RWPE2 (cell line): ENCODE results near the gene CDCA5.

ENCODE experiments used
- ATAC-seq: fragments of 200-7000 bp; cut with Tn5 transposase; 3 replicates; pipeline ENCODE4 v1.9.1; 2021; ENCODE audit warnings: low read depth
- DNase-seq: peaks from one replicate; pipeline ENCODE4 v3.0.0-alpha.2; 2020; ENCODE audit warnings: low spot score
- H3K27ac ChIP-seq: fragments of 450-650 bp; 2 replicates; pipeline ENCODE4 v1.5.1; 2017; ENCODE audit warnings: mild to moderate bottlenecking; ENCODE audit not compliant: poor library complexity, severe bottlenecking
- H3K27me3 ChIP-seq: fragments of 250-450 bp; sonication (Bioruptor Pico); 2 replicates; pipeline ENCODE4 v1.5.1; 2021; ENCODE audit warnings: mild to moderate bottlenecking, moderate library complexity; ENCODE audit not compliant: insufficient read depth, poor library complexity, severe bottlenecking
- H3K36me3 ChIP-seq: fragments of 250-450 bp; sonication (Bioruptor Pico); 2 replicates; pipeline ENCODE4 v1.5.1; 2020; ENCODE audit warnings: low read depth, mild to moderate bottlenecking, moderate library complexity
- H3K4me1 ChIP-seq: fragments of 250-450 bp; sonication (Bioruptor Pico); 2 replicates; pipeline ENCODE4 v1.5.1; 2021; ENCODE audit warnings: mild to moderate bottlenecking, moderate library complexity; ENCODE audit not compliant: insufficient read depth, poor library complexity, severe bottlenecking
- H3K4me3 ChIP-seq: fragments of 250-450 bp; sonication (Bioruptor Pico); 2 replicates; pipeline ENCODE4 v1.5.1; 2021; ENCODE audit warnings: mild to moderate bottlenecking, moderate library complexity; ENCODE audit not compliant: severe bottlenecking
- H3K9me3 ChIP-seq: fragments of 250-450 bp; sonication (Bioruptor Pico); 2 replicates; pipeline ENCODE4 v1.5.1; 2021; ENCODE audit warnings: mild to moderate bottlenecking, moderate library complexity; ENCODE audit not compliant: severe bottlenecking
- TF ChIP-seq, protein P1 (sequence below): fragments of 450-650 bp; IDR thresholded peaks from one replicate; pipeline ENCODE4 v1.5.1; 2017; ENCODE audit warnings: mild to moderate bottlenecking, moderate library complexity; ENCODE audit not compliant: poor library complexity, severe bottlenecking

Gene CDCA5, protein sequence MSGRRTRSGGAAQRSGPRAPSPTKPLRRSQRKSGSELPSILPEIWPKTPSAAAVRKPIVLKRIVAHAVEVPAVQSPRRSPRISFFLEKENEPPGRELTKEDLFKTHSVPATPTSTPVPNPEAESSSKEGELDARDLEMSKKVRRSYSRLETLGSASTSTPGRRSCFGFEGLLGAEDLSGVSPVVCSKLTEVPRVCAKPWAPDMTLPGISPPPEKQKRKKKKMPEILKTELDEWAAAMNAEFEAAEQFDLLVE

GRCh38 chr11:65083834-65084597 is at the start of gene CDCA5, which contains the start of gene ZFPL1:
Gene CDCA5, minus strand, starts transcription at chr11:65084040. Its CDS starts 62 bp downstream, at chr11:65083978.
Gene ZFPL1, plus strand, starts transcription at chr11:65084222. Its CDS starts 477 bp downstream, at chr11:65084699.
- H3K27me3 ChIP-seq, result no peaks in the 10 kb centered on the region
- peaks cover 13% of the 10 kb centered on the region for H3K4me1 ChIP-seq
- H3K9me3 ChIP-seq, result no peaks in the 10 kb centered on the region
- peak within 1 kb of the TSS; percentile 65 for H3K27ac ChIP-seq
- DNase-seq, result peak; percentile 91
- peak within 1 kb of the TSS; percentile 78 for H3K4me3 ChIP-seq
- H3K36me3 ChIP-seq, result peaks cover 63% of the 10 kb centered on the region
- TF ChIP-seq, protein P1, sequence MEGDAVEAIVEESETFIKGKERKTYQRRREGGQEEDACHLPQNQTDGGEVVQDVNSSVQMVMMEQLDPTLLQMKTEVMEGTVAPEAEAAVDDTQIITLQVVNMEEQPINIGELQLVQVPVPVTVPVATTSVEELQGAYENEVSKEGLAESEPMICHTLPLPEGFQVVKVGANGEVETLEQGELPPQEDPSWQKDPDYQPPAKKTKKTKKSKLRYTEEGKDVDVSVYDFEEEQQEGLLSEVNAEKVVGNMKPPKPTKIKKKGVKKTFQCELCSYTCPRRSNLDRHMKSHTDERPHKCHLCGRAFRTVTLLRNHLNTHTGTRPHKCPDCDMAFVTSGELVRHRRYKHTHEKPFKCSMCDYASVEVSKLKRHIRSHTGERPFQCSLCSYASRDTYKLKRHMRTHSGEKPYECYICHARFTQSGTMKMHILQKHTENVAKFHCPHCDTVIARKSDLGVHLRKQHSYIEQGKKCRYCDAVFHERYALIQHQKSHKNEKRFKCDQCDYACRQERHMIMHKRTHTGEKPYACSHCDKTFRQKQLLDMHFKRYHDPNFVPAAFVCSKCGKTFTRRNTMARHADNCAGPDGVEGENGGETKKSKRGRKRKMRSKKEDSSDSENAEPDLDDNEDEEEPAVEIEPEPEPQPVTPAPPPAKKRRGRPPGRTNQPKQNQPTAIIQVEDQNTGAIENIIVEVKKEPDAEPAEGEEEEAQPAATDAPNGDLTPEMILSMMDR, result no peak
- peak; percentile 82 for ATAC-seq

GRCh38 chr11:65132988-65133700 is 49.3 kb upstream of the CDCA5 start:
- peak; percentile 86 for DNase-seq
- TF ChIP-seq, protein P1, result no peak
- peaks cover 3% of the 10 kb centered on the region for H3K4me1 ChIP-seq
- H3K4me3 ChIP-seq, result peak overlapping the region; percentile 69
- H3K27me3 ChIP-seq, result no peaks in the 10 kb centered on the region
- peak; percentile 44 for ATAC-seq
- peak overlapping the region; percentile 88 for H3K27ac ChIP-seq
- peaks cover 46% of the 10 kb centered on the region for H3K36me3 ChIP-seq
- no peaks in the 10 kb centered on the region for H3K9me3 ChIP-seq

DNA sequence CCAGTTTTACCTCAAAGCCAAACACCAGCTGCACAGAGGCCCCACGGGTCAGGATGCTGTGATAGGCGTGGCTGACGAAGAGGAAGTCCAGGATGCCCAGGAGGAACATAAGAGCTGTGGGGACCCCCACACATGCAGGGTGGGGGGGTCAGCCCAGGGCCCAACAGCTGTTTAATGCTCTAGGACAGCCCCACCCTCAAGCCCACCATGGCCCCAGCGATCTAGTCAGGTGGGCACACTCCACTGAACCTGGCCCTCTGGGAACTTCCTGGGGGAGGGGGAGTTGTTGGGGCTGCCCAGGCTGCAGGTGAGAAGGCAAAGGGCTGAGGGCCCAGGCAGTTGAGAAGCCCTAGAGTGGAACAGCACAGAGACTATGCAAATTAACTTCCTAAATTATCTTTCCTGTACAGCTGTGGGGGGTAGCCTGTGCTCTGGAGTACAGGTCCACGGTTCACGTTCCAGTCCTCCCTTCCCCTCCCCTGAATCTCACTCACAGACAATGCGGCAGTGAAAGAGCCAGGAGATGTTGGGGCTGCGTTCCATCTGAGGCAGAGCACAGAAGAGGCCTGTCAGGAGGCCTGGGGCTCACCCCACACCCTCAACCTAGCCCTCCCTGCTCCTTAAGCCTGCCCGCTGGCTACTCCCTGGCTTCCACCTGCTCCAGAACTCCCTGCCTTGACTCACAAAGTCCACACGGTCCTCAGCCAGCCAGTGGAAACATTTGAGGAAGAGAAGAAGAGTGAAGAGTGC is 48.6 kb upstream of the CDCA5 start:
- H3K27me3 ChIP-seq, result no peaks in the 10 kb centered on the region
- H3K4me1 ChIP-seq, result peaks cover 3% of the 10 kb centered on the region
- no peak overlapping the region for H3K27ac ChIP-seq
- H3K4me3 ChIP-seq, result no peak overlapping the region
- peaks cover 50% of the 10 kb centered on the region for H3K36me3 ChIP-seq
- no peaks in the 10 kb centered on the region for H3K9me3 ChIP-seq
- no peak for ATAC-seq
- TF ChIP-seq, protein P1, result no peak
- no peak for DNase-seq

- H3K27me3 ChIP-seq, result no peaks in the 10 kb centered on the region
- H3K36me3 ChIP-seq, result peaks cover 55% of the 10 kb centered on the region
- no peak overlapping the region for H3K27ac ChIP-seq
- TF ChIP-seq, protein P1, result no peak
- peaks cover 3% of the 10 kb centered on the region for H3K4me1 ChIP-seq
- no peak overlapping the region for H3K4me3 ChIP-seq
- no peaks in the 10 kb centered on the region for H3K9me3 ChIP-seq
- no peak for ATAC-seq
- no peak for DNase-seq
These were observed 48.0 kb upstream of the CDCA5 start for GRCh38 chr11:65131895-65132237.
